ENCODE results near the gene SETD3. TPM values are rescaled to one million over a fixed set of nuclear protein-coding genes. Genes with fewer than 3 reads are reported as not detected.

Gene SETD3
- total and polyA plus RNA-seq, 2 experiments from 2014 or later, result 43.3 to 54.6 TPM

DNA sequence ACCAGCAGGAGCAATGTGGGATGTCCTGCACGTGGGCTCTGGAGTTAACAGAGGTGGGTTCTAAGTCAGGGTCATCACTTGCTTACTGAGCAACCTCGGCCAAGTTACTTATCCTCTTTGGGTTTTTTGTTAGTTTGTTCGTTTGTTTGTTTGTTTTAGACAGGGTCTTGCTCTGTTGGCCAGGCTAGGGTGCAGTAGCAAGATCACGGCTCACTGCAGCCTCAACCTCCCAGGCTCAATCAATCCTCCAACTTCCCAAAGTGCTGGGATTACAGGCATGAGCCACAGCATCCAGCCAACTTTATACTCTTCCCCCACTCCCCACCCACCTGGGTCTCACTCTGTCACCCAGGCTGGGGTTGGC lies 78.4 kb downstream of the SETD3 start:
- no peak overlapping the region for H3K4me2 ChIP-seq (ENCODE audit: unreplicated experiment)
- TF ChIP-seq EZH2phosphoT487 (IDR thresholded peaks at IDR 0.05; ENCODE audit: insufficient read depth, low read depth), result no peak
- no peaks in the 10 kb centered on the region for H3K4me1 ChIP-seq (ENCODE audit: insufficient read depth)
- no peaks in the 10 kb centered on the region for H3F3A ChIP-seq (ENCODE audit: insufficient read depth)
- in situ Hi-C loops (cut with MboI), result no loop called here
- H3K79me2 ChIP-seq (ENCODE audit: insufficient read depth), result no peaks in the 10 kb centered on the region
- no peaks in the 10 kb centered on the region for H3K9me3 ChIP-seq (ENCODE audit: low read depth)
- H4K20me1 ChIP-seq (ENCODE audit: insufficient read depth), result no peaks in the 10 kb centered on the region
- H3K9me2 ChIP-seq (ENCODE audit: insufficient read depth), result no peaks in the 10 kb centered on the region
- H3K4me3 ChIP-seq, result no peak overlapping the region
- 95 to 96% methylated on average over 4 of the region's 4 CpGs for WGBS, 2 experiments (ENCODE audit: low coverage in 1 of 2, low lambda C conversion rate in 2 of 2, missing lambda C conversion rate in 2 of 2)
- H3K9ac ChIP-seq, result no peak overlapping the region
- H3K27me3 ChIP-seq (replicated peaks; ENCODE audit: insufficient read depth), result no peaks in the 10 kb centered on the region
- no peak for DNase-seq
- H3K36me3 ChIP-seq (ENCODE audit: low read depth), result peaks cover 34% of the 10 kb centered on the region
- no peak overlapping the region for H2AFZ ChIP-seq
- no peak overlapping the region for H3K27ac ChIP-seq

DNA sequence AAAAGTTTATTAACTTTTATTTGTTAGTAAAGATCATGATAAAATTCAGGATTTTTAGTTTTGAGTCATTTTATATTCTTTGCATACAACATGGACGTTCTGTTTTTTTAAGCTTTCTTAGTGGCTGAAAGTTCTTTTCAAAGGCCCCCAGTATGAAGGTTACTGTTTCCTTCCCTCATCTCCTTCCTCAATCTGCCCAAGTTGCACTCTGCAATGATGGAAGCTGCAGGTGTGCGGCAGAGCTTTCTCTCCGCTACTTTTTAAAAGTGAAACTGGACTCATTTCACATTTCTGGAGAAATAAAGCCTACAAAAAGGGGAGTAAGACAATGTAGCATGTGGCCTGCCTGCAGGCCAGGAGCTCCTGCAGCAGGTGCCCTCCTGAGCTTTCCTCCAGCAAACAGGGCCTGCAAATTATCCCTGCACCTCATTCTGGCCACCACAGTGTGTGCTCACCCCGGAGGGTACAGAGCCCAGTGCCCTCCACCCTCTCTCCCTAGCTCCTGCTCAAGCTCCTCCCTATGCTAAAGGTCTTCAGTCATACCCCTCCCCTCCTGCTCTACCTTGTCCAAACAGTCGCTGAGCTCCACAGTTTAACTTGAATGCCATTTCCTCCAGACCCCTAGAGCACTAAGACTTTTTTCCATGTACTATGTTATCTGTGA lies 78.9 kb downstream of the SETD3 start:
- in situ Hi-C loops (cut with MboI), result no loop called here
- H2AFZ ChIP-seq, result no peak overlapping the region
- H3K4me1 ChIP-seq (ENCODE audit: insufficient read depth), result no peaks in the 10 kb centered on the region
- no peaks in the 10 kb centered on the region for H3K79me2 ChIP-seq (ENCODE audit: insufficient read depth)
- DNase-seq, result no peak
- H3K4me3 ChIP-seq, result no peak overlapping the region
- no peak overlapping the region for H3K4me2 ChIP-seq (ENCODE audit: unreplicated experiment)
- no peaks in the 10 kb centered on the region for H3K9me3 ChIP-seq (ENCODE audit: low read depth)
- H3F3A ChIP-seq (ENCODE audit: insufficient read depth), result no peaks in the 10 kb centered on the region; the same call in 1 of the 2 replicates
- no peak for TF ChIP-seq EZH2 (IDR thresholded peaks at IDR 0.05; ENCODE audit: insufficient read depth, poor library complexity, severe bottlenecking)
- TF ChIP-seq EZH2phosphoT487 (IDR thresholded peaks at IDR 0.05; ENCODE audit: insufficient read depth, low read depth), result no peak
- no peak overlapping the region for H3K9ac ChIP-seq
- no peak overlapping the region for H3K27ac ChIP-seq
- no peaks in the 10 kb centered on the region for H4K20me1 ChIP-seq (ENCODE audit: insufficient read depth)
- H3K27me3 ChIP-seq (replicated peaks; ENCODE audit: insufficient read depth), result no peaks in the 10 kb centered on the region
- H3K36me3 ChIP-seq (ENCODE audit: low read depth), result peaks cover 34% of the 10 kb centered on the region
- no peaks in the 10 kb centered on the region for H3K9me2 ChIP-seq (ENCODE audit: insufficient read depth)
- WGBS, 2 experiments (ENCODE audit: low coverage in 1 of 2, low lambda C conversion rate in 2 of 2, missing lambda C conversion rate in 2 of 2), result 78 to 80% methylated on average over 5 of the region's 5 CpGs

DNA sequence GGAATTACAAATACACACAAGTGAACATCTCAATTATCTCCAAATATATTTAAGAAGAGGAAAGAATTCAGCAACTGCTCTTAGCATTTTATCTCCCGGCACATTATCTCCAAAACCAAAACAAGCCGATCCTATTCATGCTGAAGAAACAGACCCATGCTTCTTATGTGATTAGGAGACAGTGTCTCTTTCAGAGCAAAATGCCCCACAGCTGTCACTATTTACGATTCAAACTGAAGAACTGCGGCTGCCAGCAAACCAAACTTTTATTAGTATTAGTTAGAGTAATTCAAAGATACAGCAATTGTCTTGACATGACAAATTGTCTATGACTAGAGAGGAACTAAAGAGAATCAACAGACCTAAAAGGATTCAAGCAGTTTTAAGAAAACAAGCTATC lies 79.4 kb downstream of the SETD3 start:
- TF ChIP-seq EZH2 (IDR thresholded peaks at IDR 0.05; ENCODE audit: insufficient read depth, poor library complexity, severe bottlenecking), result no peak
- TF ChIP-seq EZH2phosphoT487 (IDR thresholded peaks at IDR 0.05; ENCODE audit: insufficient read depth, low read depth), result no peak
- in situ Hi-C loops (cut with MboI), result no loop called here
- no peaks in the 10 kb centered on the region for H3K9me3 ChIP-seq (ENCODE audit: low read depth)
- H4K20me1 ChIP-seq (ENCODE audit: insufficient read depth), result no peaks in the 10 kb centered on the region
- H3F3A ChIP-seq (ENCODE audit: insufficient read depth), result no peaks in the 10 kb centered on the region; the same call in 1 of the 2 replicates
- no peak overlapping the region for H3K4me3 ChIP-seq
- H3K79me2 ChIP-seq (ENCODE audit: insufficient read depth), result no peaks in the 10 kb centered on the region
- H3K4me1 ChIP-seq (ENCODE audit: insufficient read depth), result no peaks in the 10 kb centered on the region
- H3K27me3 ChIP-seq (replicated peaks; ENCODE audit: insufficient read depth), result no peaks in the 10 kb centered on the region
- 74 to 78% methylated on average over 4 of the region's 4 CpGs for WGBS, 2 experiments (ENCODE audit: low coverage in 1 of 2, low lambda C conversion rate in 2 of 2, missing lambda C conversion rate in 2 of 2)
- DNase-seq, result no peak
- H3K36me3 ChIP-seq (ENCODE audit: low read depth), result peaks cover 34% of the 10 kb centered on the region
- H3K4me2 ChIP-seq (ENCODE audit: unreplicated experiment), result no peak overlapping the region
- no peak overlapping the region for H3K9ac ChIP-seq
- H3K27ac ChIP-seq, result no peak overlapping the region
- no peak overlapping the region for H2AFZ ChIP-seq
- no peaks in the 10 kb centered on the region for H3K9me2 ChIP-seq (ENCODE audit: insufficient read depth)

DNA sequence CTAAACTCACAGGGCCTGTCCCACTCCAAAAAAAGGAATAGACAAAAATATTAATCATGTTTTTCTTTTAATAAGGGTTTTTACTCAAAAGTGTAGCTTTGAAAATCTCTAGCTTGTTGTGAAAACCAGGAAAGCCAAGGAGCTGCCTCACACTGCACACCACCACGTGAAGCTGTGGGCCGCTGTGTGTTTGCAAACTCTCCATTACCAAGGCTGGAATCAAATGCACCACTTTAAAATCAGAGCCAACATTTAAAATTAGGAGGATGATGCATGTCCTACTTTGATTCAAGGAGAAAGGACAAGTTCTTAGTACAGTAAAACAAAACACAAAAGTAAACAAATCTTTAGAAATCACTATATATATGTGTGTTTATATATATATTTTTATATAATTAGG lies 83.0 kb downstream of the SETD3 start:
- in situ Hi-C loops (cut with MboI), result no loop called here
- H3K4me3 ChIP-seq, result no peak overlapping the region
- no peaks in the 10 kb centered on the region for H3K79me2 ChIP-seq (ENCODE audit: insufficient read depth)
- WGBS, 2 experiments (ENCODE audit: low coverage in 1 of 2, low lambda C conversion rate in 2 of 2, missing lambda C conversion rate in 2 of 2), result 67 to 72% methylated on average over 2 of the region's 2 CpGs
- H2AFZ ChIP-seq, result no peak overlapping the region
- H3F3A ChIP-seq (ENCODE audit: insufficient read depth), result no peaks in the 10 kb centered on the region; the same call in 1 of the 2 replicates
- H4K20me1 ChIP-seq (ENCODE audit: insufficient read depth), result no peaks in the 10 kb centered on the region
- H3K9ac ChIP-seq, result no peak overlapping the region
- H3K36me3 ChIP-seq (ENCODE audit: low read depth), result peaks cover 13% of the 10 kb centered on the region
- H3K4me2 ChIP-seq (ENCODE audit: unreplicated experiment), result no peak overlapping the region
- H3K4me1 ChIP-seq (ENCODE audit: insufficient read depth), result no peaks in the 10 kb centered on the region
- no peak for DNase-seq
- no peak for TF ChIP-seq EZH2phosphoT487 (IDR thresholded peaks at IDR 0.05; ENCODE audit: insufficient read depth, low read depth)
- no peak for TF ChIP-seq EZH2 (IDR thresholded peaks at IDR 0.05; ENCODE audit: insufficient read depth, poor library complexity, severe bottlenecking)
- H3K9me3 ChIP-seq (ENCODE audit: low read depth), result no peaks in the 10 kb centered on the region
- H3K27me3 ChIP-seq (replicated peaks; ENCODE audit: insufficient read depth), result no peaks in the 10 kb centered on the region
- H3K27ac ChIP-seq, result no peak overlapping the region
- no peaks in the 10 kb centered on the region for H3K9me2 ChIP-seq (ENCODE audit: insufficient read depth)

Measured in GM23248 (cell line).